CD4-positive, alpha-beta T cell treated with Interleukin-4 for 1 hour (primary cell): Measurements from ENCODE around the gene HOXA11.

Experiments used
- DNase-seq, 2 donors: peaks; one replicate each; pipeline ENCODE4 v3.0.0-alpha.2; 2020 to 2022

HOXA11 gene

GRCh38 chr7:27167916-27168264 is 17.1 kb downstream of the HOXA11 start:
- DNase-seq = no peak

- no peak for DNase-seq
Measured at GRCh38 chr7:27166531-27167505, 18.2 kb downstream of the HOXA11 start.

- no peak for DNase-seq
Measured at GRCh38 chr7:27165996-27166530, 19.0 kb downstream of the HOXA11 start.

DNA sequence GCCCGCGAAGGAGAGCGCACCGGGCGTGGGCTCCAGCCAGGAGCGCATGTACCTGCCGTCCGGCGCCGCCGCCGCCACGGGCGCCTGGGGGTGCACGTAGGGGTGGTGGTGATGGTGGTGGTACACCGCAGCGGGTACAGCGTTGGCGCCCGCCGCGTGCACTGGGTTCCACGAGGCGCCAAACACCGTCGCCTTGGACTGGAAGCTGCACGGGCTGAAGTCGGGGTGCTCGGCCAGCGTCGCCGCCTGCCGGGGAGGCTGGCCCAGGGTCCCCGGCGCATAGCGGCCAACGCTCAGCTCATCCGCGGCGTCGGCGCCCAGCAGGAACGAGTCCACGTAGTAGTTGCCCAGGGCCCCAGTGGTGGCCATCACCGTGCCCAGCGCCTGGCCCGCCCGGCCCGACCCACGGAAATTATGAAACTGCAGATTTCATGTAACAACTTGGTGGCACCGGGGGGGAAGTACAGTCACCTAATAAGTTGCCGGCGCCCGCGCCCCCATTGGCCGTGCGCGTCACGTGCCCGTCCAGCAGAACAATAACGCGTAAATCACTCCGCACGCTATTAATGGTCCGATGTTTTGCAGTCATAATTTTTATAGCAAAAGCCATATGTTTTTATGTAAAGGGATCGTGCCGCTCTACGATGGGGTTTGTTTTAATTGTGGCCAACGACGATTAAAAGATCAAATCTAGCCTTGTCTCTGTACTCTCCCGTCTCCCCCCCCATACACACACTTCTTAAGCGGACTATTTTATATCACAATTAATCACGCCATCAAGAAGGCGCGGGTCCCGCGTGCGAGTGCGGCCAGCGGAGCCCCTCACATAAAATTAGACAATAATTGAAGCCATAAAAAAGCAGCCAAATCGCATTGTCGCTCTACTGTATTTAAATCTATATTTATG is 19.7 kb downstream of the HOXA11 start, which contains the start of gene HOXA9:
TSS of gene HOXA9 (minus strand) at position 449 of the 907 bp plus-strand sequence. CDS start at position 369, 80 bp downstream.
- DNase-seq = peak in 1 of 2 donors; percentile 68

GRCh38 chr7:27164367-27165088 is 20.5 kb downstream of the HOXA11 start:
- DNase-seq = no peak

- no peak for DNase-seq
Measured at GRCh38 chr7:27164045-27164366, 21.0 kb downstream of the HOXA11 start.

DNA sequence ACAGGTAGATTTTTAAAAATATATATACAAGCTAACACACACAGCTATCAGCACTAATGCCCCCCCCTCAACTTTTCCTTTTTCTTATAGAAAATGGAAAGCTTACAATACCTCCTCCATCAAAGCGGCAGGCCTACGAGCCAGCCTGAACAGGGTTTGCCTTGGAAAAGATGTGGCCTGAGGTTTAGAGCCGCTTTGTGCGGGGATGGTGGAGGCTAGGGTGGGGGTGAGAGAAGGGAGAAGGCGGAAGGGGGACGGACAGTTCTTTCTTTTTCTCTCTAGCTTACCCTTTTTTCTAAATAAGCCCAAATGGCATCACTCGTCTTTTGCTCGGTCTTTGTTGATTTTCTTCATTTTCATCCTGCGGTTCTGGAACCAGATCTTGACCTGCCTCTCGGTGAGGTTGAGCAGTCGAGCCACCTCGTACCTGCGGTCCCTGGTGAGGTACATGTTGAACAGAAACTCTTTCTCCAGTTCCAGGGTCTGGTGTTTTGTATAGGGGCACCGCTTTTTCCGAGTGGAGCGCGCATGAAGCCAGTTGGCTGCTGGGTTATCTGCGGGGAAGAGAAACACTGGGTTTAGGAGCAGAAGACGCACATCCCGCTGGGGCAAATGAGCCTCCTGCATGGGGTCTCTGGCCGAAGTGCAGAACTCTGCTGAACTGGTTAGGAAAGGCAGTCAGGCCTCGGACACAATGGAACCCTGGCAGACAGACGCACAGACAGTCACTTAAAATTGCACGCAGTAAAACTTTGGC is 21.6 kb downstream of the HOXA11 start:
- no peak for DNase-seq

GRCh38 chr7:27162561-27163287 is 22.3 kb downstream of the HOXA11 start:
- no peak for DNase-seq

GRCh38 chr7:27161721-27162560 is 23.1 kb downstream of the HOXA11 start:
- DNase-seq = no peak

GRCh38 chr7:27161214-27161720 is 23.8 kb downstream of the HOXA11 start:
- no peak for DNase-seq

- peak; percentile 83 to 86 for DNase-seq
Measured at GRCh38 chr7:27160546-27161213, 24.4 kb downstream of the HOXA11 start.

GRCh38 chr7:27160145-27160545 is 24.9 kb downstream of the HOXA11 start:
- no peak for DNase-seq

DNA sequence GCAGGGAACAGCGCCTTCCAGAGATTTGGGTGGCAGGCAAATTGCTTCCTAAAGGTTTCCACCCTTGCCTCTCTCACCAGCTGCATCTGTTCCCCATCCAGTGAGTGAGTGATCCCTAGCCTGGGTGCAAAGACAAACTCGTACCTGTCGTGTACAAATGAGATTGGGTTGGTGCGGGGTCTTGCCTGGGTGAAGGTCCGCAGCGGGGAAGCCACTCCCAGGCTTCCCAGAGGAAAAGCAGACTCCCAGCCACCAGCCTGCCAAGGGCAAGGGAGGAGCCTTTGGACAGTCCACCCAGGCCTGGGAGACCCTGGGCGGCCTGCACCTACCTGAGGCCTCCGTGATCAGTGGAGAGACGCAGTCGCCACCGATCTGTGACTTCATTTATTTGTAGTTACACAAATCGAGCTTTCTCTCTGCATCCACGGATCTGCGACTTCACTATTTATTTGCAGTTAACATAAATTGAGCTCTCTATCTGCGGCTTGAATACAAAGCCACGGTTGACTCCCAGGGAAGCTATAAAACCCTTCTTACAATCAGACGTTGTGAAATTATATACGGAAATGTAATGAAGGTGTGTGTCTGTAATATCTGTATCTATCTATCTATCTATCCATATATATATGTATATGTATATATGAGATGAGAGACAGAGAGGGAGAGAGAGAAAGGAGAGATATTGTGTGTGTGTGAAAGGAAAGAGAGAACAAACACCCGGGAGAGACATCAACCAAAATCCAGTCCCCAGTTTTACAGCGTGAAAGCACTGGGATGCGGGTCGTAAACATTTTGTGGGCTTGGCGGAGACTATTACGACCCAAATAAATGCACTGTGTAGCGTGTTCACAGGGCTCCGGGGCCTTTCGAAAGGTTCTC is 25.5 kb downstream of the HOXA11 start:
- no peak for DNase-seq

DNA sequence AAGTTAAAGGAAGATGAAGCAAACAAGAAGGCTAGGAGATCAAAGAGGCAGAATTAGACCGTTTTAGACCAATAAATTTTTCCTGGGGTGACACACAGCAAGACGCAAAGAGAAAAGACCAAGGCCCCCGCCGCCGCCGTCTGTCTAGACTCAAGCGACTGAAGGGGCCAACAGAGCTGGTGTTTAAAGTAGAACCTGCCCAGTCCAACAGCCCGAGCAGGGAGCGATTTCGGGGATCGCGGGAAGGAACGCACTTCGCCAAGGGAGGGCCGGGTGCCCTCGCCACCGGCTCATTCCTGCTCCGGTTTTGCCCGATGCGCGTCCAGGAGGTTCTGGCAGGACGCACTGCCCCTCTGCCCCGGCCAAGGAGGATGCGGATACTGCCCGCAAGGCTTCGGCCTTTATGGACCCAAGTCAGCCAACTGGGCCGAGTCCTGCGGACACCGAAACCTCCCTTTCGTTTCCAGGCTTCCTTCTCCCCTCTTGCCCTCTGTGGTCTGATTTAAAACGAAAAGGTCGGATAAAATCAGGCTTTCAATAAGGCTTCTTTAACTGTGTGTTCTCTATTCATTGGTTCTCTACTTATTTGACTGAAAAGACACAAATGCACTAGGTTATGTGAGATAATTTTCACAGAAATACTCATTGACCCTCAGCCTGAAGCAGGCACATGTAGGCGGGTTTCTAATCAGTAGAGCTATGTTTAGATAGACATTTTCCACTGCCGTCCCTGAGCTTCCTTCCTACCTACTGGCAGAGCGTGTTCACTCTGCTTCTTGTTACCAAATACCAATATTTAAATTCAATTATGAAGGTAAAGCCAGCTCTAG is 26.4 kb downstream of the HOXA11 start:
- DNase-seq = peak in 1 of 2 donors; percentile 8

DNA sequence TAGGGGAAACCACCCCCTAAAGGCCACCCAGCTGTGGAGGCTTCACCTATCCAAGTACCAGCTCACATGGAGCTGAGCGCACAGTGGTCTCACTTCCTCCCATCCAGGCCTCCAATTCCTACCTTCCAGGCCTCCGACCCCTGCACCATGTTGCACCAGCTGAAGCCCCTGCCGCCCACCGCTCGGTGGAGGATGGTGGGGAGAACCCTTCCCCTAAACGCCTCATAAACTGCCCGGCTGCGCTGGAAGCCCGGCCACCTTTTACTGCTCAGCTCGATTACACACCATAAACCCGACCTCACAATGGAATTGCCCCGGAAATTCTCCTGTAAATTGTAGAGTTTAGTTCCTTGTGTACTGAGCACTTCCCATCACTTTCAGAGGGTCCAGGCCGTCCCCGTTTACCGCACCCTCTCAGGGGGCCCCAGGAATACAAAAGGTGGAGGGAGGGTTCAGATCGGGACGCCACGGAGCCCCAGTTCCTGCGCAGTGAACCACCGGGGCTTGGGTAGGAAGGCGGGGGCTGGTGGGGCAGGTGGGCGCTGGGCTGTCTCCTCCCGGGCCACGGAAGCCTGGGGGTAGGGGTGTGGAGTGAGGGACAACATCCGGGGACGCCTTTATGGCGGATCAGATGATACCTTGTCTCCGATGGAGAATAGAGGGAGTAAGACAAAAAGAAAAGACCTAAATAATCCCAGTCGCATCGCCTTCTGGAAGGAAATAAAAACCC is 27.2 kb downstream of the HOXA11 start:
- DNase-seq = no peak

DNA sequence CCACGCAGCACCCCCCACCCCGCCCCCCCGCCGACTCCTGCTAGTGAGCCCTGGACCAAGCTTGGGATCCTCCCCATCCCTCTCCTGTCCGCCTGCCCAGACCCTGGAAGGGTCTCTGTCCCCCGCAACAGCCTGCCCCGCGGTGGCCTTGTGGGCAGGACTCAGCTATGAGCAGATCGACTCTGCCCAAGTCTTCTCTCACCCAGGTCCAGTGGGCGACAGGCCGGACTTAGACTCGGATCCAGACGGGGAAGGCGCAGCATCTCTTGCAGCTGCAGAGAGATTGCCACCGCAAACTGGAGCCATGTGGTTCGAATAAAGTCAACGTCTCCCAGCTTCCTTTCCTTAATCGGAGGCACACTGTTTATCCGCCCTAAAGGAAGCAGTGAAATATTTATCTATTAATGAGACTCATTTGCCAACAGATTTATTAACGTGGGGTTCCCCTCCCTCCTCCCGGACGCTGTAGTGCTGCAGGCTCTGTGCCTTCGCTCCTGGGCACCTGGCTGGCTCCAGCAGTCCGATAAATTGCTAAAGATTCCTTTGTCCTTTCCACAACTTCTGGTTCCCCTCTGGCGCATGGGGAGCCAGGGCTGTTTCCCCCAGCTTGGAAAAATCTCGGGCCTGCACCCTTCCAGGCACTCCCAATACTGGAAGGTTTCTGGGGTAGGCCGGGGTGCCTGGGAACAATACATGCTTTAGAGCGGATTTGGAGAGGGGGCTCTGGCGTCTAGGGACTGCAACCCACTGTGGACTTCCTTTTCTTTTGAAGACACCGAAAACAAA is 27.9 kb downstream of the HOXA11 start:
- DNase-seq = no peak
